Activated CD8-positive, alpha-beta T cell treated with anti-CD3 and anti-CD28 coated beads for 36 hours (primary cell): ENCODE data around the gene OGFR. TPM values are rescaled to one million over a fixed set of nuclear protein-coding genes. Genes with fewer than 3 reads are reported as not detected.

Source experiments
- ATAC-seq: fragments of 200-7000 bp; cut with Tn5 transposase; one replicate; pipeline ENCODE4 v1.10.0; 2021; ENCODE audit warnings: mild to moderate bottlenecking, moderate library complexity
- CTCF ChIA-PET: fragments of 350-600 bp; sonication (Branson Sonifier 250); formaldehyde crosslinking; loops from one replicate; lab custom pipeline; 2021; ENCODE audit warnings: antibody characterized with exemption; lab: Charles Lee
- POLR2A ChIA-PET: fragments of 350-600 bp; sonication (Branson Sonifier 250); formaldehyde crosslinking; loops from one replicate; lab custom pipeline; 2021; ENCODE audit warnings: antibody characterized with exemption; lab: Charles Lee
- DNase-seq: peaks from one replicate; pipeline ENCODE4 v3.0.0-alpha.2; 2020
- H3K27ac Mint-ChIP-seq: one replicate; pipeline ENCODE4 v1.8.0; 2021; ENCODE audit warnings: mild to moderate bottlenecking, mixed read lengths
- H3K27me3 Mint-ChIP-seq: one replicate; pipeline ENCODE4 v1.8.0; 2021; ENCODE audit warnings: mixed read lengths
- H3K36me3 Mint-ChIP-seq: one replicate; pipeline ENCODE4 v1.8.0; 2021; ENCODE audit warnings: low read depth, mixed read lengths
- H3K4me1 Mint-ChIP-seq: one replicate; pipeline ENCODE4 v1.8.0; 2021; ENCODE audit warnings: low read depth, mixed read lengths
- H3K4me3 Mint-ChIP-seq: one replicate; pipeline ENCODE4 v1.8.0; 2021; ENCODE audit warnings: mild to moderate bottlenecking, moderate library complexity, mixed read lengths
- H3K9me3 Mint-ChIP-seq: one replicate; pipeline ENCODE4 v1.8.0; 2021; ENCODE audit warnings: mixed read lengths
- intact Hi-C: fragments of 100-400 bp; cut with micrococcal nuclease; formaldehyde crosslinking; loops from one replicate; pipeline ENCODE4 v1.10.0; 2022
- total RNA-seq, 2 experiments: library from RNA; stranded (reverse); gene quantifications; one replicate each; pipeline ENCODE4 v1.2.3, GENCODE V29; 2021
- TF ChIP-seq, protein P1 (sequence below): fragments of 200-600 bp; IDR thresholded peaks from one replicate; pipeline ENCODE4 v1.8.0; 2022; ENCODE audit warnings: antibody characterized with exemption, mild to moderate bottlenecking

The OGFR gene
- total RNA-seq, 2 experiments from 2014 or later = 53.6 to 55.2 TPM

DNA sequence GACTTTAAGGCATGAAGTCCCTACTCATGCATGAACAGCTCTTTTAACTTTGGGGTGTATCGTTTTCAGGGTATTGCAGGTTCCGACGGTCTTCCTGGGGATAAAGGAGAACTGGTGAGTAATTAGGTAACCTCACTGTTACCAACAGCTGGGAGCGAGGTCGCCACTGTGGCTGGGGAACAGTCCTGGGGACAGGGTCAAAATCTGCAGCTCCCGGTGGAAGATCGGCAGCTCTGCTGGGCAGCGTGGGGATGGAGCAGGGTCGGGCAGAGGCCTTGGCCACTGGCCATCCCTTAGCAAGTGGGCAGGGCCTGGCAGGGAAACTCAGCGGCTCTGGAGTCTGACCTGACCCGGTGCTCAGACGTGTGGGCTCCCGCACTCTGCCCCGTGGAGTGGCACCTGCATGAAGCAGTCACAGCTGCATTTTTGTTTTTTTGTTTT is 28.3 kb downstream of the OGFR start:
- H3K36me3 Mint-ChIP-seq = no peaks in the 10 kb centered on the region
- H3K4me3 Mint-ChIP-seq = no peak overlapping the region
- DNase-seq (no peak), ATAC-seq (no peak)
- intact Hi-C loops = no loop called here
- TF ChIP-seq, protein P1, sequence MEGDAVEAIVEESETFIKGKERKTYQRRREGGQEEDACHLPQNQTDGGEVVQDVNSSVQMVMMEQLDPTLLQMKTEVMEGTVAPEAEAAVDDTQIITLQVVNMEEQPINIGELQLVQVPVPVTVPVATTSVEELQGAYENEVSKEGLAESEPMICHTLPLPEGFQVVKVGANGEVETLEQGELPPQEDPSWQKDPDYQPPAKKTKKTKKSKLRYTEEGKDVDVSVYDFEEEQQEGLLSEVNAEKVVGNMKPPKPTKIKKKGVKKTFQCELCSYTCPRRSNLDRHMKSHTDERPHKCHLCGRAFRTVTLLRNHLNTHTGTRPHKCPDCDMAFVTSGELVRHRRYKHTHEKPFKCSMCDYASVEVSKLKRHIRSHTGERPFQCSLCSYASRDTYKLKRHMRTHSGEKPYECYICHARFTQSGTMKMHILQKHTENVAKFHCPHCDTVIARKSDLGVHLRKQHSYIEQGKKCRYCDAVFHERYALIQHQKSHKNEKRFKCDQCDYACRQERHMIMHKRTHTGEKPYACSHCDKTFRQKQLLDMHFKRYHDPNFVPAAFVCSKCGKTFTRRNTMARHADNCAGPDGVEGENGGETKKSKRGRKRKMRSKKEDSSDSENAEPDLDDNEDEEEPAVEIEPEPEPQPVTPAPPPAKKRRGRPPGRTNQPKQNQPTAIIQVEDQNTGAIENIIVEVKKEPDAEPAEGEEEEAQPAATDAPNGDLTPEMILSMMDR = no peak
- H3K27me3 Mint-ChIP-seq = peaks cover 4% of the 10 kb centered on the region
- no peaks in the 10 kb centered on the region for H3K4me1 Mint-ChIP-seq
- H3K27ac Mint-ChIP-seq = no peak overlapping the region
- ChIA-PET POLR2A (no interaction called here), CTCF (interaction anchor here (1.2 to 1.9 kb wide), 2 partner anchors 9 to 14 kb away, joined by 3 to 5 read pairs; no protein-coding TSS in a partner anchor)
- no peaks in the 10 kb centered on the region for H3K9me3 Mint-ChIP-seq

DNA sequence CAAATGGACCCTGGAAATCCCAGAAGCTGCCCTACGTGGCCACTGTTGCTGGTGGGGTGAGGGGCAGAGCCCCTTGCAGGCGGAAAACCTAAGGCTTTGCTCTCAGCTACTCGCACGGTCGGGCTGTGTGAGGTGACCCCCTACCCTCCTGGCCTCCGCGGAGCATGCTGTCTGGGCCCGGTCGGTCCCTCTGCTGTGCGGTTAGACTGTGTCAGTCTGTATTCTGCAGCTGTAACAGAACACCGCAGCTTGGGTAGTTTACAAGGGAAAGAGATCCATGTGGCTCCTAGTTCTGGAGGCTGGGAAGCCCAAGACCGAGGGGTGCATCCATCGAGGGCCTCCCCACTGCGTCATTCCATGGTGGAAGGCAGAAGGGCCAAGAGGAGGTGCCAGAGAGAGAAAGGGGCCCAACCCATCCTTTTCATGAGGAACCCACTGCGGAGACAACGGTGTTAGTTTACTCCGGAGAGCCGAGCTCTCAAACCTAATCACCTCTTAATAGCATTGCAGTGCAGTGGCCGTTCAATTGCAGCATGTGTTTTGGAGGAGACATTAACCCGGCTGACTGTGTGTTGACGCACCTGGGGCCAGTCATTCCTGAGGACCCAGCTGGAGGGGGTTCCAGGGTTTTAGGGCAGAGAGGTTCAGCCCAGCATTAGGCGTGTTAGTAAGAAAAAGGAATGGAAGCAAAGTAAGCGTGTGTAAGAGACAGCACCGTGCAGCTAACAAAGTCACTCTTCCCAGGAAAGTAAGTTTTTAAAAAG is 30.5 kb downstream of the OGFR start:
- Mint-ChIP-seq H3K4me3 (no peak overlapping the region), H3K9me3 (no peaks in the 10 kb centered on the region), H3K36me3 (no peaks in the 10 kb centered on the region), H3K27me3 (peaks cover 4% of the 10 kb centered on the region), H3K4me1 (no peaks in the 10 kb centered on the region), H3K27ac (no peak overlapping the region)
- intact Hi-C loops = no loop called here
- ChIA-PET CTCF (interaction anchor here (1.1 kb wide), 1 partner anchor 24 kb away, joined by 3 read pairs; no protein-coding TSS in a partner anchor), POLR2A (no interaction called here)
- TF ChIP-seq, protein P1 = no peak
- DNase-seq = no peak
- ATAC-seq = no peak

DNA sequence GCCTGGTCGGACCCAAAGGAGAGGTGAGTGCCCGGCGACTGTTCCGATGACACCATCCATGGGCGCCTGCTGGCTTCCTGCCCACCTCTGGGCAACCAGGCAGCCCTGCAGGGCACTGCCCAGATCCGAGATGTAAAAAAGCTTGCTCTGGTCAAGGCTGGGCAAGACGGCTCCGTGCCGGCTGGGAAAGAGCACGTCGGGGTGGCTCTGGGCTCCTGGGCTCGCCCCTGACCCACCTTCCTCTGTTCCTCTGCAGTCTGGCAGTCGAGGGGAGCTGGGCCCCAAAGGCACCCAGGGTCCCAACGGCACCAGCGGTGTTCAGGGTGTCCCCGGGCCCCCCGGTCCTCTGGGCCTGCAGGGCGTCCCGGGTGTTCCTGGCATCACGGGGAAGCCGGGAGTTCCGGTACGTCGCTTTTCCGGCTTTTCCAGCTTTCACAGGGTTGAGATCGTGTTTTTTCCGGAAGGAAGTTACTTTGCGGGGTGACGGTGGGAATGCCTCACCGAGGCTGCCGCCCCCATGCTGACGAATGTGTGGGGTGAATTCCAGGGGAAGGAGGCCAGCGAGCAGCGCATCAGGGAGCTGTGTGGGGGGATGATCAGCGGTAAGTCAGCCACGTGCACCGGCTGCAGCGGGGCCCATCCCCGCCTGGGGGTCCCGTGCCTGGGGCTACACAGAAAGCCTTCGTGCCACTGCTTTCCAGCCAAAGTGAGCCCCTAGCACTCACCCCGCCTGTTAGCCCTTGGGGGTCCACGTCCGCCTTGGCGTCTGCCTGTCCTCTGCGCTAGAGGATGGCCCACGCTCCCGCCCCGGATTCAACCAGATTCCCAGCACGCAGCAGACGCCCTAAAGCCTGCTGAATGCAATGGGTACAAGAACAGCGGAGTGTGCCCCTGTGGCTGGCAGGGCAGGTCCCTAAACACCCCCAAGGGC is 31.6 kb downstream of the OGFR start:
- TF ChIP-seq, protein P1 = no peak
- Mint-ChIP-seq H3K36me3 (no peaks in the 10 kb centered on the region), H3K27me3 (peaks cover 4% of the 10 kb centered on the region), H3K4me3 (no peak overlapping the region), H3K27ac (no peak overlapping the region), H3K9me3 (no peaks in the 10 kb centered on the region), H3K4me1 (no peaks in the 10 kb centered on the region)
- ChIA-PET POLR2A (no interaction called here), CTCF (no interaction called here)
- intact Hi-C loops = no loop called here
- DNase-seq (no peak), ATAC-seq (no peak)

DNA sequence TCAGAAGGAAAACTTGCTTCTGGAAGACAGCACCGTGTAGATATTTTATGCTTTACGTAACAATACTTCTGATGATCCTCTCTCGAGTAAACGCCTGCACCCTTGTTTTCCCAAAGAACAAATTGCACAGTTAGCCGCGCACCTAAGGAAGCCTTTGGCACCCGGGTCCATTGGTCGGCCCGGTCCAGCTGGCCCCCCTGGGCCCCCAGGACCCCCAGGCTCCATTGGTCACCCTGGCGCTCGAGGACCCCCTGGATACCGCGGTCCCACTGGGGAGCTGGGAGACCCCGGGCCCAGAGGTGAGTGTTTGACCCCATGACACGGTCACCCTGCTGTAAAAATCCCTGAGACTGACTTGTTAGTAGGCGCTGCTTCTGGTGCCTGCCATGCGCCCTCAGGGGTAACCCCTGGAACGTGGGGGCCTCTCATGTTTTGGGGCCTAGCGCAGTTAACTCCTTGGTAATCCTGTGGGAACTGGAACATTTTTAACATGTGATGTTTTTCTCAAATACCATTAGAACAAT is 32.4 kb downstream of the OGFR start:
- no peaks in the 10 kb centered on the region for H3K36me3 Mint-ChIP-seq
- H3K4me3 Mint-ChIP-seq = no peak overlapping the region
- H3K27me3 Mint-ChIP-seq = peaks cover 4% of the 10 kb centered on the region
- no peak for DNase-seq
- ChIA-PET POLR2A (no interaction called here), CTCF (no interaction called here)
- H3K9me3 Mint-ChIP-seq = no peaks in the 10 kb centered on the region
- TF ChIP-seq, protein P1 = no peak
- ATAC-seq = no peak
- H3K4me1 Mint-ChIP-seq = no peaks in the 10 kb centered on the region
- intact Hi-C loops = no loop called here
- H3K27ac Mint-ChIP-seq = no peak overlapping the region
